Fibroblast of villous mesenchyme (primary cell): ENCODE measurements around the gene CIDEB. TPM values are rescaled to one million over a fixed set of nuclear protein-coding genes. Genes with fewer than 3 reads are reported as not detected.
A peak's percentile ranks its signal among the peaks of the same experiment; 100 is the strongest.

Source experiments
- DNase-seq: peaks from one replicate; pipeline ENCODE4 v3.0.0-alpha.2; 2010; ENCODE audit warnings: low read depth
- H3K4me3 ChIP-seq: 2 replicates; pipeline ENCODE4 v1.5.1; 2011; ENCODE audit warnings: low read depth, mild to moderate bottlenecking, low read length
- total RNA-seq: library from RNA; depleted of rRNA; stranded (reverse); fragments of >200 nt; gene quantifications from 2 replicates; pipeline ENCODE4 v1.2.3, GENCODE V29; 2012
- TF ChIP-seq, protein P1 (sequence below): IDR thresholded peaks from 2 replicates; pipeline ENCODE4 v1.5.1; 2012; ENCODE audit warnings: low read depth, mild to moderate bottlenecking, low read length; ENCODE audit not compliant: insufficient read depth

CIDEB gene
- total RNA-seq, 1 donor: 3.0 TPM

DNA sequence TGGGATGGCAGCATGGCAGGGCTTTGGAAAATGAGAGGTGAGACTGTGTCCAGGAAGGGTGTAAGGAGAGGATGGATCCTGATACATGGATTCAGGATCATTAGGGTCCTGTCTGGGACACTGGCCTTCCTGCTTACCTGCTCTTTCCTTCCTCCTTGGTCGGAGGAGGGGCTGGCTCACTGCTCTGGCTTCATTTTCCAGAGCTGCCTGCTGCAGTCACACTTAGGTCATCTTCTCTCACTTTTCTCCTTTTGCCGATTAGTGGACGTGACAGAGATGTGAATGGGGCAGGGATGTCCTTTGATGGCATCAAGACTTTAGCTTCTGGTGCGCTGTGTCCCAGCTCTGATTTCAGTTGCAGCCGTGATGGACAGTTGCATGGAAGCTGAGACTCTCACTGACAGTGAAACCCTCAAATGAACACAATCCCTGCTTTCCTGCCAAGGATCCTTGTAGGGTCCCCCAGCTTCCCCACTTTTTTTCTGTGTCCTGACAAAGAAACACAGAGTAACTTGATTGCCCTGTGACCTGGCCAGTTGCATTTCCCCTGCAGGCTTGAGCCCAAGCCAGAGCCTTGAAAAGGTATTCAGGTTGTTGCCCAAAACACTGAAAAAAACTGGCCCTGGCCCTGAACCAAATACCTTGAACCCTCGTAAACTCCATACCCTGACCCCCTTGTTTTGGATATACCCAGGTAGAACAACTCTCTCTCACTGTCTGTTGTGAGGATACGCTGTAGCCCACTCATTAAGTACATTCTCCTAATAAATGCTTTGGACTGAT is 756 bp upstream of the CIDEB start:
- no peak for DNase-seq
- TF ChIP-seq, protein P1, sequence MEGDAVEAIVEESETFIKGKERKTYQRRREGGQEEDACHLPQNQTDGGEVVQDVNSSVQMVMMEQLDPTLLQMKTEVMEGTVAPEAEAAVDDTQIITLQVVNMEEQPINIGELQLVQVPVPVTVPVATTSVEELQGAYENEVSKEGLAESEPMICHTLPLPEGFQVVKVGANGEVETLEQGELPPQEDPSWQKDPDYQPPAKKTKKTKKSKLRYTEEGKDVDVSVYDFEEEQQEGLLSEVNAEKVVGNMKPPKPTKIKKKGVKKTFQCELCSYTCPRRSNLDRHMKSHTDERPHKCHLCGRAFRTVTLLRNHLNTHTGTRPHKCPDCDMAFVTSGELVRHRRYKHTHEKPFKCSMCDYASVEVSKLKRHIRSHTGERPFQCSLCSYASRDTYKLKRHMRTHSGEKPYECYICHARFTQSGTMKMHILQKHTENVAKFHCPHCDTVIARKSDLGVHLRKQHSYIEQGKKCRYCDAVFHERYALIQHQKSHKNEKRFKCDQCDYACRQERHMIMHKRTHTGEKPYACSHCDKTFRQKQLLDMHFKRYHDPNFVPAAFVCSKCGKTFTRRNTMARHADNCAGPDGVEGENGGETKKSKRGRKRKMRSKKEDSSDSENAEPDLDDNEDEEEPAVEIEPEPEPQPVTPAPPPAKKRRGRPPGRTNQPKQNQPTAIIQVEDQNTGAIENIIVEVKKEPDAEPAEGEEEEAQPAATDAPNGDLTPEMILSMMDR: no peak
- no peak overlapping the region for H3K4me3 ChIP-seq

DNA sequence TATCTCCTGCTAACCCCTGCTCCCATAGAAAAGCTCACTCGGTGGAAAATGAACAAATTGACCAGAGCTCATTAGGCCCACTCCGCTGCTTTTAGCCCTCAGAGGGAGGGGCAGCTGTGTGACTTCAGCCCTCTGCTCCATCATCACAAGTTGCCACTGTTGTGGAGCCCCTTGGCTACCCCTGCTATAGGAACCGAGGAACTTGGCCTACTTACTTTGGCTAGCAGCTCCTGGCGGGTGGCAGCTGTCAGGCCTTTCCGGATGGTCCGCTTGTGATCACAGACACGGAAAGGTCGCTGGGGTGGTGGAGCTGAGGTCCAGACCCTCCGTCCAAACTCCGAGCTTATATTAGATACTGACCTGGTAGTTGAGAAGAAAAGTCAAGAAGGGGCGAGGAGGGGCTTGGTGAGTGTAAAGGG is 612 bp downstream of the CIDEB start:
- H3K4me3 ChIP-seq: no peak overlapping the region
- no peak for DNase-seq
- TF ChIP-seq, protein P1: no peak

- TF ChIP-seq, protein P1: no peak
- no peak for DNase-seq
- H3K4me3 ChIP-seq: no peak overlapping the region
Measured at GRCh38 chr14:24304019-24304387, 3.8 kb downstream of the CIDEB start.

DNA sequence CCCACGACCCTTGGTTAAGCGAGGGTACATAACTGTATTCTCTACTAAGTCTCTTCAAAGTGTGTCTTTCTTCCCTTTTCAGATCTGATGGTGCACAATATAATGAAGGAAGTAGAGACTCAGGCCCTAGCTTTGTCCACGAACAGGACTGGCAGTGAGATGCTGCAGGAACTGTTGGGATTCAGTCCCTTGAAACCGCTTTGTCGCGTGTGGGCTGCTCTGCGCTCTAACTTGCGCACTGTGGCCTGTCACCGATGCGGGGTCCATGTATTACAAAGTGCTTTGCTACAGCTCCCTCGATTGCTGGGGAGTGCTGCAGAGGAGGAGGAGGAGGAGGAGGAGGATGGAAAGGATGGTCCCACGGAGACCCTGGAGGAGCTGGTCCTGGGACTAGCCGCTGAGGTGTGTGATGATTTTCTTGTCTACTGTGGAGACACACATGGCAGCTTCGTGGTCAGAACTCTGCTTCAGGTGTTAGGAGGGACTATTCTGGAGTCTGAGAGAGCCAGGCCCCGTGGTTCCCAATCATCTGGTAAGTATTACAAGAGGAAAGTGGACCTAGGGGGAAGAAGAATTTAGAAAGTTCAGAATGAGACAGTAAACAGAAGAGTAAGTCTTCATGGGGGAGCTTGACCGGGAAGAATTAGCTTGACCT is 7.3 kb downstream of the CIDEB start:
- no peak for DNase-seq
- TF ChIP-seq, protein P1: no peak
- peak overlapping the region; percentile 96 for H3K4me3 ChIP-seq

DNA sequence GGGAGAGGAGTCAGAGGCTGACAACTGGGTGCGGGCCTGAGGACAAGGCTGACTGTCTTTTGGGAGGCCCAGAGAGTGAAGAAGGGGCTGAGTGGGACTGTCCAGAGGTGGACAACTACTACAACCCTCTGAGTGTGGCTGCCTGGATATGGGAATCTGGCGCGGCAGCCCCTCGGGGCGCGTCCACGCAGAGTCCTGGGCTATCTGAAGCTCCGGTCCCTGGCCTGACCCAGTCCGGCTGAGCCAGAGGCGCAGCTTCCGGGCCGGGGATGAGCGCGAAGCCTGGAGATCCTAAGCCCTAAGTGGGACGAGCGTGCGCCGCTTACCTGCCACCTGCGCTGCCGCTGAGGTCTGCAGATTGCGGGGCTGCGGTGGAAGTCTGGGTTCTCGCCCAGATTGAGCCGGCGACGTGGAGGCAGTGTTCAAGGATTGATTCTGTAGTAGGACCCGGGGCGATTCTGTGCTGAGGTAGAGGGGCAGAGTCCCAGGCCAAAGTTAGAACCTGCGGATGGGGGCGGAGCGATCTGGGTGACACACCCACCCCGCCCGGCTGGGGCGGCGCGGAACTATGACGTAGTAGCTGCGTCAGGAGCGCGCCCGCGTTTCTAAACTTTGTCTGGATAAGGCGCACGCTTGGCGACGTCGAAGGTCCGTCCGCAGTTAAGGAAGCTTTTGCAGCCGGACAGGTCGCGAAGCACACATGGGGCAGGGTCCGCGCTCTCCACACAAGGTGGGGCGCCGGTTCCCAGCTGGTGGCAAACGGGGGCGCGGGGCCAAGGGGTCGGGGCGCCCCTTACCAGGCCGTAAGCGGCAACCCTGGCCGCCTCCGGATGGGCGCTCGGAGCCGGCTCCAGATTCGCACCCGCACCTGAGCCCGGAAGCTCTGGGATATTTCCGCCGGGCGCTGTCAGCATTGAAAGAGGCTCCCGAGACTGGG is 8.3 kb downstream of the CIDEB start, which contains the start of the genes DHRS1 and NOP9:
TSS of gene DHRS1 (minus strand) at position 526 of the 937 bp plus-strand sequence. CDS start 674 bp downstream, outside the sequence.
TSS of gene NOP9 (plus strand) at position 596 of the 937 bp plus-strand sequence. CDS start at position 701, 105 bp downstream.
- peak; percentile 92 for DNase-seq
- TF ChIP-seq, protein P1: no peak
- peak within 1 kb of the TSS; percentile 96 for H3K4me3 ChIP-seq

- peak; percentile 36 for DNase-seq
- TF ChIP-seq, protein P1: no peak
- peak overlapping the region; percentile 96 for H3K4me3 ChIP-seq
Measured at GRCh38 chr14:24298892-24299254, 8.9 kb downstream of the CIDEB start.
